K562 (cell line): ENCODE measurements around the gene CTBP2. TPM values are rescaled to one million over a fixed set of nuclear protein-coding genes. Genes with fewer than 3 reads are reported as not detected.

Experiments
- CC2D1A ChIP-seq: fragments of 450-650 bp; IDR thresholded peaks from 2 replicates; pipeline ENCODE4 v1.6.1; 2017; ENCODE audit warnings: mild to moderate bottlenecking
- CHD2 ChIP-seq: IDR thresholded peaks from 2 replicates; pipeline ENCODE4 v1.6.1; 2011; ENCODE audit warnings: low read depth, low read length
- DPF2 ChIP-seq: fragments of 450-650 bp; IDR thresholded peaks from 2 replicates; pipeline ENCODE4 v1.6.1; 2016
- EGR1 ChIP-seq: fragments of 450-650 bp; conservative IDR thresholded peaks from 2 replicates; pipeline ENCODE4 v1.6.1; 2017; ENCODE audit warnings: mild to moderate bottlenecking
- GATAD2B ChIP-seq: fragments of 450-650 bp; IDR thresholded peaks from 2 replicates; pipeline ENCODE4 v1.6.1; 2017; ENCODE audit warnings: mild to moderate bottlenecking, borderline replicate concordance
- HNRNPLL ChIP-seq: fragments of 200-400 bp; formaldehyde crosslinking; IDR thresholded peaks from 2 replicates; pipeline ENCODE4 v1.6.1; 2017; ENCODE audit warnings: low read length, low read depth, mild to moderate bottlenecking; ENCODE audit not compliant: poor library complexity, severe bottlenecking
- JUNB ChIP-seq: fragments of 450-650 bp; formaldehyde crosslinking; conservative IDR thresholded peaks from 2 replicates; pipeline ENCODE4 v1.4.0; 2020; ENCODE audit warnings: mild to moderate bottlenecking
- L3MBTL2 ChIP-seq: fragments of 450-650 bp; IDR thresholded peaks from 2 replicates; pipeline ENCODE4 v1.6.1; 2016; ENCODE audit warnings: mild to moderate bottlenecking, moderate library complexity
- MBD1 ChIP-seq: fragments of 250-450 bp; sonication (Bioruptor Pico); IDR thresholded peaks from 2 replicates; pipeline ENCODE4 v1.8.0; 2022; ENCODE audit warnings: inconsistent platforms
- MTA3 ChIP-seq: fragments of 450-650 bp; formaldehyde crosslinking; IDR thresholded peaks from 2 replicates; pipeline ENCODE4 v1.6.1; 2017; ENCODE audit warnings: mild to moderate bottlenecking, borderline replicate concordance
- NRF1 ChIP-seq, 2 experiments: fragments of 450-650 bp; IDR thresholded peaks in 1 of 2; conservative IDR thresholded peaks in 1 of 2; 2 replicates each; pipeline ENCODE4 v1.6.1; 2014; ENCODE audit warnings: mild to moderate bottlenecking in 2 of 2
- POLR2B ChIP-seq: fragments of 450-650 bp; IDR thresholded peaks from 2 replicates; pipeline ENCODE4 v1.6.1; 2018; ENCODE audit warnings: low read depth; ENCODE audit not compliant: partially characterized antibody
- PURB ChIP-seq: sonication (generic); formaldehyde crosslinking; IDR thresholded peaks from 2 replicates; pipeline ENCODE4 v1.9.0; 2021; ENCODE audit warnings: low read depth, mild to moderate bottlenecking, missing genetic modification reagents
- RBM15 ChIP-seq: fragments of 200-400 bp; formaldehyde crosslinking; IDR thresholded peaks from 2 replicates; pipeline ENCODE4 v1.6.1; 2018; ENCODE audit warnings: mild to moderate bottlenecking, low read length, moderate library complexity; ENCODE audit not compliant: insufficient read depth
- U2AF1 ChIP-seq: fragments of 200-400 bp; formaldehyde crosslinking; optimal IDR thresholded peaks from 2 replicates; pipeline ENCODE3; 2017; ENCODE audit warnings: mild to moderate bottlenecking, low read depth, low read length, moderate library complexity
- ZKSCAN1 ChIP-seq: fragments of 150-350 bp; IDR thresholded peaks from 2 replicates; pipeline ENCODE4 v1.6.1; 2016; ENCODE audit warnings: low read depth, low read length
- ZNF146 ChIP-seq: IDR thresholded peaks from one replicate; pipeline ENCODE4 v1.6.1; 2018; ENCODE audit warnings: missing compliant biosample characterization; ENCODE audit not compliant: unreplicated experiment
- ZNF324 ChIP-seq: fragments of 250-450 bp; sonication (Bioruptor Pico); IDR thresholded peaks from 2 replicates; pipeline ENCODE4 v1.4.0; 2020; ENCODE audit warnings: mild to moderate bottlenecking
- polyA plus RNA-seq, 8 experiments: library from polyadenylated mRNA; depleted of rRNA in 4 of 8; stranded (reverse) in 5 of 8; unstranded in 3 of 8; fragments of >200 nt; fragmentation: Nextera tagmentation in 2 of 8; fragmentation: Illumina TruSeq in 1 of 8; extraction: Ambion mirVana in 2 of 8; extraction: Trizol in 1 of 8; gene quantifications; 2 replicates each; pipeline versions ENCODE4 v1.2.1 to v1.2.3, GENCODE V29; 2011 to 2014; ENCODE audit warnings: inconsistent platforms in 1 of 8, missing spikeins in 1 of 8
- total RNA-seq, 7 experiments: library from RNA; depleted of rRNA in 6 of 7; stranded (reverse); fragments of >200 nt in 6 of 7; fragmentation: Illumina TruSeq in 2 of 7; extraction: Trizol in 2 of 7; gene quantifications; 2 replicates each; pipeline versions ENCODE4 v1.2.1 to v1.2.3, GENCODE V29; 2011 to 2021; ENCODE audit warnings: low replicate concordance in 1 of 7
- TF ChIP-seq, protein P1 (sequence below): sonication (generic); formaldehyde crosslinking; IDR thresholded peaks from 2 replicates; pipeline ENCODE4 v1.8.0; 2022; ENCODE audit warnings: mild to moderate bottlenecking, missing genetic modification reagents
- TF ChIP-seq, protein P2 (sequence below): sonication (generic); IDR thresholded peaks from 2 replicates; pipeline ENCODE4 v1.6.1; 2016
- TF ChIP-seq, protein P3 (sequence below): fragments of 450-650 bp; IDR thresholded peaks from 2 replicates; pipeline ENCODE4 v1.6.1; 2016; ENCODE audit warnings: missing biosample characterization, missing genetic modification characterization

CTBP2 gene
- total and polyA plus RNA-seq, 9 of the 15 experiments (the other 6 are each of a cell fraction or from before 2014, with no cell fraction given) = 1.3 to 8.8 (median 5.1) TPM

GRCh38 chr10:125160856-125161706 lies 718 bp upstream of the CTBP2 start (continued):
- no peak for TF ChIP-seq MBD1
- TF ChIP-seq, protein P1, sequence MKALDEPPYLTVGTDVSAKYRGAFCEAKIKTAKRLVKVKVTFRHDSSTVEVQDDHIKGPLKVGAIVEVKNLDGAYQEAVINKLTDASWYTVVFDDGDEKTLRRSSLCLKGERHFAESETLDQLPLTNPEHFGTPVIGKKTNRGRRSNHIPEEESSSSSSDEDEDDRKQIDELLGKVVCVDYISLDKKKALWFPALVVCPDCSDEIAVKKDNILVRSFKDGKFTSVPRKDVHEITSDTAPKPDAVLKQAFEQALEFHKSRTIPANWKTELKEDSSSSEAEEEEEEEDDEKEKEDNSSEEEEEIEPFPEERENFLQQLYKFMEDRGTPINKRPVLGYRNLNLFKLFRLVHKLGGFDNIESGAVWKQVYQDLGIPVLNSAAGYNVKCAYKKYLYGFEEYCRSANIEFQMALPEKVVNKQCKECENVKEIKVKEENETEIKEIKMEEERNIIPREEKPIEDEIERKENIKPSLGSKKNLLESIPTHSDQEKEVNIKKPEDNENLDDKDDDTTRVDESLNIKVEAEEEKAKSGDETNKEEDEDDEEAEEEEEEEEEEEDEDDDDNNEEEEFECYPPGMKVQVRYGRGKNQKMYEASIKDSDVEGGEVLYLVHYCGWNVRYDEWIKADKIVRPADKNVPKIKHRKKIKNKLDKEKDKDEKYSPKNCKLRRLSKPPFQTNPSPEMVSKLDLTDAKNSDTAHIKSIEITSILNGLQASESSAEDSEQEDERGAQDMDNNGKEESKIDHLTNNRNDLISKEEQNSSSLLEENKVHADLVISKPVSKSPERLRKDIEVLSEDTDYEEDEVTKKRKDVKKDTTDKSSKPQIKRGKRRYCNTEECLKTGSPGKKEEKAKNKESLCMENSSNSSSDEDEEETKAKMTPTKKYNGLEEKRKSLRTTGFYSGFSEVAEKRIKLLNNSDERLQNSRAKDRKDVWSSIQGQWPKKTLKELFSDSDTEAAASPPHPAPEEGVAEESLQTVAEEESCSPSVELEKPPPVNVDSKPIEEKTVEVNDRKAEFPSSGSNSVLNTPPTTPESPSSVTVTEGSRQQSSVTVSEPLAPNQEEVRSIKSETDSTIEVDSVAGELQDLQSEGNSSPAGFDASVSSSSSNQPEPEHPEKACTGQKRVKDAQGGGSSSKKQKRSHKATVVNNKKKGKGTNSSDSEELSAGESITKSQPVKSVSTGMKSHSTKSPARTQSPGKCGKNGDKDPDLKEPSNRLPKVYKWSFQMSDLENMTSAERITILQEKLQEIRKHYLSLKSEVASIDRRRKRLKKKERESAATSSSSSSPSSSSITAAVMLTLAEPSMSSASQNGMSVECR = peak; percentile 84
- no peak for TF ChIP-seq ZKSCAN1
- TF ChIP-seq DPF2 = no peak
- TF ChIP-seq U2AF1 = no peak
- 0 out of 2 replicates have a peak, but pooled peaks have one; percentile 53 for TF ChIP-seq GATAD2B
- TF ChIP-seq HNRNPLL = peak; percentile 30
- TF ChIP-seq, protein P2, sequence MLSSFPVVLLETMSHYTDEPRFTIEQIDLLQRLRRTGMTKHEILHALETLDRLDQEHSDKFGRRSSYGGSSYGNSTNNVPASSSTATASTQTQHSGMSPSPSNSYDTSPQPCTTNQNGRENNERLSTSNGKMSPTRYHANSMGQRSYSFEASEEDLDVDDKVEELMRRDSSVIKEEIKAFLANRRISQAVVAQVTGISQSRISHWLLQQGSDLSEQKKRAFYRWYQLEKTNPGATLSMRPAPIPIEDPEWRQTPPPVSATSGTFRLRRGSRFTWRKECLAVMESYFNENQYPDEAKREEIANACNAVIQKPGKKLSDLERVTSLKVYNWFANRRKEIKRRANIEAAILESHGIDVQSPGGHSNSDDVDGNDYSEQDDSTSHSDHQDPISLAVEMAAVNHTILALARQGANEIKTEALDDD = no peak
- TF ChIP-seq, protein P3, sequence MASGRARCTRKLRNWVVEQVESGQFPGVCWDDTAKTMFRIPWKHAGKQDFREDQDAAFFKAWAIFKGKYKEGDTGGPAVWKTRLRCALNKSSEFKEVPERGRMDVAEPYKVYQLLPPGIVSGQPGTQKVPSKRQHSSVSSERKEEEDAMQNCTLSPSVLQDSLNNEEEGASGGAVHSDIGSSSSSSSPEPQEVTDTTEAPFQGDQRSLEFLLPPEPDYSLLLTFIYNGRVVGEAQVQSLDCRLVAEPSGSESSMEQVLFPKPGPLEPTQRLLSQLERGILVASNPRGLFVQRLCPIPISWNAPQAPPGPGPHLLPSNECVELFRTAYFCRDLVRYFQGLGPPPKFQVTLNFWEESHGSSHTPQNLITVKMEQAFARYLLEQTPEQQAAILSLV (tag) = no peak
- TF ChIP-seq L3MBTL2 = peak; percentile 55; the same call in 1 of the 2 replicates
- TF ChIP-seq ZNF324 (CRISPR knock-in tag) = no peak
- no peak for TF ChIP-seq EGR1
- peak; percentile 77 to 81; a peak in 3 of 4 replicates for TF ChIP-seq NRF1 (conservative IDR thresholded peaks at IDR 0.05 in 1 of 2, IDR thresholded peaks at IDR 0.05 in 1 of 2)
- TF ChIP-seq ZNF146 (CRISPR knock-in tag) = no peak
- no peak for TF ChIP-seq CHD2
- no peak for TF ChIP-seq CC2D1A
- 0 out of 2 replicates have a peak, but pooled peaks have one; percentile 50 for TF ChIP-seq MTA3
- TF ChIP-seq JUNB (CRISPR knock-in tag) = no peak
- no peak for TF ChIP-seq RBM15
- TF ChIP-seq PURB (CRISPR knock-in tag) = no peak
- TF ChIP-seq POLR2B = no peak
